K562 (cell line): ENCODE data around the gene PPP1R36. TPM values are rescaled to one million over a fixed set of nuclear protein-coding genes. Genes with fewer than 3 reads are reported as not detected.

Experiments used
- ATAC-seq: fragments of 200-7000 bp; cut with Tn5 transposase; 3 replicates; pipeline ENCODE4 v1.9.1; 2020; ENCODE audit warnings: moderate library complexity
- BruUV-seq: library from RNA; stranded (reverse); fragments of 400-500 nt; replicated peaks from 2 replicates; lab custom pipeline; 2021; lab: Mats Ljungman, UMichigan
- CTCF ChIA-PET: fragments of 300-600 bp; formaldehyde crosslinking; extraction: SDS; loops from one replicate; lab custom pipeline; 2021; ENCODE audit warnings: low intra/inter-chr PET ratio; lab: Yijun Ruan, JAX
- POLR2A ChIA-PET: fragments of 300-600, 350-650 bp; sonication (Branson Sonifier 250); formaldehyde crosslinking; extraction: SDS; loops from one replicate; lab custom pipeline; 2021; ENCODE audit warnings: antibody characterized with exemption, inconsistent platforms; lab: Yijun Ruan, JAX
- DNase-seq, 4 experiments: peaks; one replicate each; pipeline versions ENCODE4 v3.0.0 to v3.0.0-alpha.2; 2011 to 2018; ENCODE audit warnings: low spot score in 3 of 4, mixed read lengths in 3 of 4; ENCODE audit errors: extremely low read depth in 1 of 4
- FAIRE-seq: peaks from 2 replicates; lab custom pipeline; 2011; peaks lifted over from hg19 to GRCh38; lab: Jason Lieb, UNC
- H2AFZ ChIP-seq: 2 replicates; pipeline ENCODE4 v1.6.0; 2011; ENCODE audit warnings: low read depth, low read length, control low read depth, inconsistent platforms
- H3K27ac ChIP-seq: fragments of 200-600 bp; 3 replicates; pipeline ENCODE4 v1.8.0; 2011; ENCODE audit warnings: low read depth, mild to moderate bottlenecking, control low read depth, inconsistent platforms, low read length, moderate library complexity, mixed read lengths; ENCODE audit errors: extremely low read depth
- H3K27me3 ChIP-seq, 2 experiments: fragments of 300-600 bp in 1 of 2; 2 replicates in 1 of 2; 3 replicates in 1 of 2; pipeline versions ENCODE4 v1.6.0 to v1.8.0; 2011; ENCODE audit warnings: inconsistent platforms in 2 of 2, low read length in 2 of 2, mild to moderate bottlenecking in 1 of 2, mixed read lengths in 1 of 2, moderate library complexity in 1 of 2; ENCODE audit not compliant: control insufficient read depth in 2 of 2, insufficient read depth in 2 of 2
- H3K36me3 ChIP-seq: fragments of 300-600 bp; 3 replicates; pipeline ENCODE4 v1.8.0; 2011; ENCODE audit warnings: mild to moderate bottlenecking, low read length, inconsistent platforms; ENCODE audit not compliant: control insufficient read depth, insufficient read depth
- H3K4me1 ChIP-seq, 2 experiments: fragments of 200-600 bp in 1 of 2; replicated peaks in 1 of 2; 2 replicates in 1 of 2; 3 replicates in 1 of 2; pipeline versions ENCODE4 v1.5.1 to v1.8.0; 2011; ENCODE audit warnings: inconsistent platforms in 2 of 2, low read length in 2 of 2, mild to moderate bottlenecking in 1 of 2, mixed read lengths in 1 of 2, moderate library complexity in 1 of 2; ENCODE audit not compliant: control insufficient read depth in 2 of 2, insufficient read depth in 2 of 2
- H3K4me2 ChIP-seq: 2 replicates; pipeline ENCODE4 v1.6.1; 2011; ENCODE audit warnings: low read length, control low read depth, inconsistent platforms, mixed read lengths; ENCODE audit not compliant: insufficient read depth
- H3K4me3 ChIP-seq: fragments of 200-600 bp; sonication (generic), shearing (Covaris generic); 2 replicates; pipeline ENCODE4 v1.5.1; 2016; ENCODE audit warnings: control low read depth, inconsistent platforms
- H3K79me2 ChIP-seq: fragments of 200-600 bp; 3 replicates; pipeline ENCODE4 v1.8.0; 2011; ENCODE audit warnings: low read length, inconsistent platforms; ENCODE audit not compliant: control insufficient read depth, insufficient read depth
- H3K9ac ChIP-seq, 2 experiments: 2 replicates each; pipeline versions ENCODE4 v1.6.0 to v1.6.1; 2011; ENCODE audit warnings: low read depth in 2 of 2, low read length in 2 of 2, control low read depth in 1 of 2, inconsistent platforms in 1 of 2, mild to moderate bottlenecking in 1 of 2, mixed read lengths in 1 of 2; ENCODE audit not compliant: insufficient read depth in 1 of 2
- H3K9me1 ChIP-seq: one replicate; pipeline ENCODE4 v1.6.0; 2011; ENCODE audit warnings: inconsistent platforms, mild to moderate bottlenecking, low read length, moderate library complexity; ENCODE audit not compliant: control insufficient read depth, insufficient read depth
- H3K9me3 ChIP-seq: replicated peaks from 2 replicates; pipeline ENCODE4 v1.5.1; 2011; ENCODE audit warnings: low read depth, low read length, inconsistent platforms; ENCODE audit not compliant: control insufficient read depth, insufficient read depth
- H4K20me1 ChIP-seq: replicated peaks from 2 replicates; pipeline ENCODE4 v1.6.1; 2011; ENCODE audit warnings: low read length, inconsistent platforms, mixed read lengths; ENCODE audit not compliant: control insufficient read depth, insufficient read depth
- CBFB ChIP-seq: sonication (generic); formaldehyde crosslinking; IDR thresholded peaks from 2 replicates; pipeline ENCODE4 v1.4.0; 2020; ENCODE audit warnings: mild to moderate bottlenecking, missing genetic modification reagents
- SNRNP70 ChIP-seq: fragments of 200-400 bp; formaldehyde crosslinking; optimal IDR thresholded peaks from 2 replicates; pipeline ENCODE3; 2017; ENCODE audit warnings: low read depth, low read length
- SP1 ChIP-seq: sonication (generic); formaldehyde crosslinking; IDR thresholded peaks from 2 replicates; pipeline ENCODE4 v1.8.1; 2022; ENCODE audit warnings: mild to moderate bottlenecking, missing genetic modification reagents
- ZKSCAN3 ChIP-seq: fragments of 250-450 bp; sonication (Bioruptor Pico); IDR thresholded peaks from 2 replicates; pipeline ENCODE4 v1.4.0; 2020
- ZNF398 ChIP-seq: fragments of 250-450 bp; sonication (Bioruptor Pico); IDR thresholded peaks from 2 replicates; pipeline ENCODE4 v1.8.0; 2021; ENCODE audit warnings: moderate library complexity, mild to moderate bottlenecking, inconsistent platforms
- WGBS: fragments of 100-300 bp; shearing (Covaris generic); methylation state at CpG from one replicate; pipeline ENCODE4 v1.1.6; 2016; ENCODE audit warnings: low coverage, mixed read lengths; ENCODE audit not compliant: insufficient coverage; ENCODE audit errors: missing lambda C conversion rate; 5-methylcytosine and 5-hydroxymethylcytosine counted together
- in situ Hi-C: fragments of 300-500 bp; cut with MboI; formaldehyde crosslinking; loops from 4 replicates; pipeline ENCODE4 v1.15.0; 2018; ENCODE audit warnings: inconsistent platforms, mixed read lengths
- intact Hi-C: fragments of 100-400 bp; cut with micrococcal nuclease; formaldehyde crosslinking; loops from 2 replicates; pipeline ENCODE4 v1.14.2; 2022
- polyA plus RNA-seq, 8 experiments: library from polyadenylated mRNA; depleted of rRNA in 4 of 8; stranded (reverse) in 5 of 8; unstranded in 3 of 8; fragments of >200 nt; fragmentation: Nextera tagmentation in 2 of 8; fragmentation: Illumina TruSeq in 1 of 8; extraction: Ambion mirVana in 2 of 8; extraction: Trizol in 1 of 8; gene quantifications; 2 replicates each; pipeline versions ENCODE4 v1.2.1 to v1.2.3, GENCODE V29; 2011 to 2014; ENCODE audit warnings: inconsistent platforms in 1 of 8, missing spikeins in 1 of 8
- total RNA-seq, 7 experiments: library from RNA; depleted of rRNA in 6 of 7; stranded (reverse); fragments of >200 nt in 6 of 7; fragmentation: Illumina TruSeq in 2 of 7; extraction: Trizol in 2 of 7; gene quantifications; 2 replicates each; pipeline versions ENCODE4 v1.2.1 to v1.2.3, GENCODE V29; 2011 to 2021; ENCODE audit warnings: low replicate concordance in 1 of 7
- TF ChIP-seq, protein P1 (sequence below): sonication (generic); formaldehyde crosslinking; IDR thresholded peaks from 2 replicates; pipeline ENCODE4 v1.8.1; 2023; ENCODE audit warnings: mild to moderate bottlenecking, missing genetic modification reagents, moderate library complexity

The PPP1R36 gene
- total and polyA plus RNA-seq, 9 of the 15 experiments (the other 6 are each of a cell fraction or from before 2014, with no cell fraction given): 0.29 TPM; not detected in 8

DNA sequence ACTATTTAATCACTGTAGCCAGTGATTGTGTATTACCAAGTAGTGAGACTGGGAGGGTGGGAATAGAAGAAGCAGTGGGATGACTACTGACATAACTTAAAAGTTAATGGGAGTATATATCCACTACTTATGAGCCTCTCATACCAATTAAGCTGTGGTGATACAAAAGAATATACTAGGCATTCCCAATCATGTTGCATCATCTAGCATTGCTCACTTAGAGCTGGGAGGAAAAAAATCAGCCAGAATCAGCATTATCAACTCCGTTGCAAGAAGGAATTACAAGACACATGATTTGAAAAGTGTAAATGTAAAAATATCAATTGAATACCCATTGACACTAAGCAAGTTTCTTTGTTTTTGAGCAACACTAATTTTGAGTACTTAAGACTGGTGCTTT is 745 bp upstream of the PPP1R36 start:
- H3K9me1 ChIP-seq: no peaks in the 10 kb centered on the region
- H3K27ac ChIP-seq: no peak overlapping the region
- POLR2A ChIA-PET: interaction anchor here (0.6 kb wide), 1 partner anchor 510 kb away, joined by 3 read pairs; no protein-coding TSS in a partner anchor
- in situ Hi-C loops: no loop called here
- H3K27me3 ChIP-seq: peaks cover 19 to 21% of the 10 kb centered on the region in 2 experiments
- no peak for FAIRE-seq
- H3K9me3 ChIP-seq: no peaks in the 10 kb centered on the region
- H3K36me3 ChIP-seq: no peaks in the 10 kb centered on the region
- no peaks in the 10 kb centered on the region for H3K79me2 ChIP-seq
- WGBS: 13% methylated on average over 1 of the region's 1 CpG
- no peak overlapping the region for H3K4me2 ChIP-seq
- H3K4me1 ChIP-seq: peaks cover 0 to 7% of the 10 kb centered on the region in 2 experiments; a peak in 1 of 5 replicates
- intact Hi-C loops: no loop called here
- H2AFZ ChIP-seq: no peak overlapping the region
- no peaks in the 10 kb centered on the region for H4K20me1 ChIP-seq
- H3K4me3 ChIP-seq: no peak overlapping the region
- no peak for ATAC-seq
- no peak for DNase-seq
- no peak for TF ChIP-seq ZKSCAN3 (CRISPR knock-in tag)
- no peak for TF ChIP-seq SP1 (CRISPR knock-in tag)
- no peak for TF ChIP-seq SNRNP70
- TF ChIP-seq, protein P1, sequence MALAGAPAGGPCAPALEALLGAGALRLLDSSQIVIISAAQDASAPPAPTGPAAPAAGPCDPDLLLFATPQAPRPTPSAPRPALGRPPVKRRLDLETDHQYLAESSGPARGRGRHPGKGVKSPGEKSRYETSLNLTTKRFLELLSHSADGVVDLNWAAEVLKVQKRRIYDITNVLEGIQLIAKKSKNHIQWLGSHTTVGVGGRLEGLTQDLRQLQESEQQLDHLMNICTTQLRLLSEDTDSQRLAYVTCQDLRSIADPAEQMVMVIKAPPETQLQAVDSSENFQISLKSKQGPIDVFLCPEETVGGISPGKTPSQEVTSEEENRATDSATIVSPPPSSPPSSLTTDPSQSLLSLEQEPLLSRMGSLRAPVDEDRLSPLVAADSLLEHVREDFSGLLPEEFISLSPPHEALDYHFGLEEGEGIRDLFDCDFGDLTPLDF (CRISPR knock-in tag): no peak
- no peak for TF ChIP-seq ZNF398 (CRISPR knock-in tag)
- no peak for TF ChIP-seq CBFB
- H3K9ac ChIP-seq: no peak overlapping the region
- CTCF ChIA-PET: no interaction called here
- BruUV-seq: no TSS peak
